Measurements from ENCODE around the gene TMEM107.
"Not testable (repeated sequence)": the region's sequence is repeated elsewhere in the genome, so short reads cannot be mapped to it uniquely, and the experiment has no call there.

Gene TMEM107

GRCh38 chr17:8185582-8186445 lies 9.6 kb upstream of the TMEM107 start:
- Histone ChIP-seq H3K4me1 (peaks cover 12% of the 10 kb centered on the region), H3K36me3 (replicated peaks) (no peaks in the 10 kb centered on the region), H3K4me3 (peak overlapping the region; percentile 71), H3K27me3 (ENCODE audit: low read depth) (no peaks in the 10 kb centered on the region), H3K9me3 (no peaks in the 10 kb centered on the region)
- in situ Hi-C loops (cut with MboI; ENCODE audit: low sequenced_read_pairs), result loop anchor here (5.0 kb wide), 2 partner anchors 36 to 64 kb away; partner anchors contain the start of gene HES7
- DNase-seq (ENCODE audit: low spot score in 2 of 2), result peak; percentile 51 to 90

GRCh38 chr17:8176998-8177731 lies 985 bp upstream of the TMEM107 start:
- no peaks in the 10 kb centered on the region for H3K36me3 ChIP-seq (replicated peaks)

GRCh38 chr17:8175795-8176196 lies 384 bp downstream of the TMEM107 start:
- DNase-seq (ENCODE audit: low spot score in 2 of 2), result no peak
- no peaks in the 10 kb centered on the region for H3K27me3 ChIP-seq (ENCODE audit: low read depth)
- peak overlapping the region; percentile 40 for H3K4me3 ChIP-seq
- in situ Hi-C loops (cut with MboI; ENCODE audit: low sequenced_read_pairs), result no loop called here
- no peaks in the 10 kb centered on the region for H3K36me3 ChIP-seq (replicated peaks)
- H3K4me1 ChIP-seq, result peaks cover 21% of the 10 kb centered on the region
- no peaks in the 10 kb centered on the region for H3K9me3 ChIP-seq

More at GRCh38 chr17:8176998-8177731, 985 bp upstream of the TMEM107 start:
- DNase-seq (ENCODE audit: low spot score in 2 of 2), result no peak
- H3K4me3 ChIP-seq, result peak overlapping the region; percentile 40
- in situ Hi-C loops (cut with MboI; ENCODE audit: low sequenced_read_pairs), result no loop called here
- no peaks in the 10 kb centered on the region for H3K9me3 ChIP-seq
- H3K27me3 ChIP-seq (ENCODE audit: low read depth), result no peaks in the 10 kb centered on the region
- peaks cover 21% of the 10 kb centered on the region for H3K4me1 ChIP-seq

- Histone ChIP-seq H3K4me3 (peak overlapping the region; percentile 39), H3K9me3 (no peaks in the 10 kb centered on the region), H3K36me3 (replicated peaks) (no peaks in the 10 kb centered on the region), H3K27me3 (ENCODE audit: low read depth) (no peaks in the 10 kb centered on the region), H3K4me1 (peaks cover 21% of the 10 kb centered on the region)
- in situ Hi-C loops (cut with MboI; ENCODE audit: low sequenced_read_pairs), result loop anchor here (25.0 kb wide), 1 partner anchor 937 kb away; the partner anchor contains the start of genes DVL2, GABARAP and PHF23
- DNase-seq (ENCODE audit: low spot score in 2 of 2), result peak; percentile 59 to 66
Observed at GRCh38 chr17:8173871-8174322, 2.3 kb downstream of the TMEM107 start.

DNA sequence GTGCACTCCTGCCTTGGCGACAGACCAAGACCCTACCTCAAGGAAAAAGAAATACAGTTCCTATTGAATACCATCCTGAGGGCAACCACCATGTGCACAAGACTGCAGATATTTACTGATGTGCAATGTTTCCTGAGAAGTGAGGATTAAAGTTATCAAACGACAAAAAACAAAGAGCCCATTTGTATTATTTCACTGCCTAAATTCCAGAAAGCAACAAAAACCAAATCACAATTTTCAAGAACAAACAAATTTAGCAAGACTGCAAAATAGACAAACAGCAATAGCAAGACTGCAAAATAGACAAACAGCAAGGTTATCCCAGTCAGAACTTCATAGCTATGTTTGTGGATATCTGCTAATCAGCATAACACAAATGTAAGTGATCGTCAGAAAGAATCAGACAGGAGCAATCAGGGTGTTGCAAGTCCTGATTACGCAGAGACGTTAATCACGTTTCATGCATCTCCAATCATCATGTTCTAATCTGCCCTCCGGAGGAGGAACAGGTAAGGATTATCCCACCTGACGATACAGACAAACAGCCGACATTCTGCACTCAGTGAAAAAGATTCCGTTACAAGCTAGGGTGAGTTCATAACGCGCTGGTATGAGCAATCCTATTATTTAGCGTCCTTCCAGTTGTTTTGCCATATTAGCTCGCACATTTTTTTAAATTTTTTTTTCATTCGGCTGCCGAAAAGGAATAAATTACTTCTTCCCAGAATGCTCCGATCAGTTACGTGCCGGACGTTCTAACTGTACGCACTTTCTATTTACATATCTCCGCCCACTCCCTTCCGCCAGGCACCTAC lies 2.9 kb downstream of the TMEM107 start:
- H3K27me3 ChIP-seq (ENCODE audit: low read depth), result no peaks in the 10 kb centered on the region
- DNase-seq (ENCODE audit: low spot score in 2 of 2), result peak; percentile 87 to 99
- peaks cover 21% of the 10 kb centered on the region for H3K4me1 ChIP-seq
- no peaks in the 10 kb centered on the region for H3K9me3 ChIP-seq
- in situ Hi-C loops (cut with MboI; ENCODE audit: low sequenced_read_pairs), result loop anchor here (25.0 kb wide), 1 partner anchor 936 kb away; the partner anchor contains the start of genes DVL2, GABARAP and PHF23
- no peaks in the 10 kb centered on the region for H3K36me3 ChIP-seq (replicated peaks)
- peak overlapping the region; percentile 39 for H3K4me3 ChIP-seq

GRCh38 chr17:8170186-8170585 lies 6.0 kb downstream of the TMEM107 start:
- not testable (repeated sequence) for H3K4me3 ChIP-seq; H3K27me3 ChIP-seq (ENCODE audit: low read depth); H3K36me3 ChIP-seq (replicated peaks); H3K9me3 ChIP-seq; DNase-seq (ENCODE audit: low spot score in 2 of 2)
- H3K4me1 ChIP-seq, result peaks cover 10% of the 10 kb centered on the region
- in situ Hi-C loops (cut with MboI; ENCODE audit: low sequenced_read_pairs), result loop anchor here (25.0 kb wide), 1 partner anchor 933 kb away; the partner anchor contains the start of genes DVL2, GABARAP and PHF23

DNA sequence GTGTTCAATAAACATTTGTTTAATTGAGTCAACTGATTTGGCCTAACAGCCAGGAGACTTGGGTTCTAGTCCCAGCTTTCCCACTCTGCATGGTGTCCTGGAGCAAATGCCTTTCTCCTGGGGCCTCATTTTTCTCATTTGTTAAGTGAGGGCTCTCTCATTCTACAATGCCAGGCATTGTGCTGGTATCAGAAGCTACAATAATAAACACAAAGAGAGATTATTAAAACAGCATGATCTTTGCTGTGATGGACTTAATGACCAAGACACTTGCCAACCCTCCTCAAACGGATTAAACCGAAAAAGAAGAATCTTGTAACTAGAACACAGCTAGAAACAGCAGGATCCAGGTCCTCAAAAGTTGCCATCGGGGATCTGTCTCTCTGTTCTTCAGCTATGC lies 8.7 kb downstream of the TMEM107 start:
- peaks cover 20% of the 10 kb centered on the region for H3K4me1 ChIP-seq
- peaks cover under 1% of the 10 kb centered on the region for H3K36me3 ChIP-seq (replicated peaks)
- no peak overlapping the region for H3K4me3 ChIP-seq
- no peaks in the 10 kb centered on the region for H3K9me3 ChIP-seq
- no peak for DNase-seq (ENCODE audit: low spot score in 2 of 2)
- H3K27me3 ChIP-seq (ENCODE audit: low read depth), result no peaks in the 10 kb centered on the region
- in situ Hi-C loops (cut with MboI; ENCODE audit: low sequenced_read_pairs), result loop anchor here (25.0 kb wide), 1 partner anchor 930 kb away; the partner anchor contains the start of genes DVL2, GABARAP and PHF23

DNA sequence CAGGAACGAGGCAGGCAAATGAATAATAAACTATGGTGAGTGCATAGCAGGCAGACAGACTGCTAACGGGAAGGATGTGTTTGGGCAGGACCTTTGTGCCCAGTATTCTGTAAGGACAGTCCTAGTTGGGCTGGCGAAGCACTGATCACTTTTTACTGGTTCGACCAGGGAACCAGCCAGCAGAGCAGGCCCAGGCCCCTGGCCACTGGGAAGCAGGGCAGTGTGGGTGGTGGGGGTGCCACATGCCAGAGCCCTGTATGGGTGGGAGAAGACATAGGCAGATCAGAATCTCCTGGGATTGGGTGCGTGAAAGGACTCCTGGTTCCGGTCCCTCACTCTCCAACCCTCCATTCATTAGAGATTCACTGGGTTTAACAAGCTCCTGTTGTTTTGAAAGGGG lies 9.4 kb downstream of the TMEM107 start:
- in situ Hi-C loops (cut with MboI; ENCODE audit: low sequenced_read_pairs), result loop anchor here (25.0 kb wide), 1 partner anchor 929 kb away; the partner anchor contains the start of genes DVL2, GABARAP and PHF23

GRCh38 chr17:8164815-8165131 lies 11.4 kb downstream of the TMEM107 start:
- no peak for DNase-seq (ENCODE audit: low spot score in 2 of 2)
- H3K4me3 ChIP-seq, result no peak overlapping the region
- peaks cover 31% of the 10 kb centered on the region for H3K4me1 ChIP-seq
- no peaks in the 10 kb centered on the region for H3K27me3 ChIP-seq (ENCODE audit: low read depth)
- in situ Hi-C loops (cut with MboI; ENCODE audit: low sequenced_read_pairs), result loop anchor here (25.0 kb wide), 1 partner anchor 927 kb away; the partner anchor contains the start of genes DVL2, GABARAP and PHF23
- H3K36me3 ChIP-seq (replicated peaks), result peaks cover 21% of the 10 kb centered on the region
- no peaks in the 10 kb centered on the region for H3K9me3 ChIP-seq

More for the DNA sequence above, 9.4 kb downstream of the TMEM107 start:
- Histone ChIP-seq H3K36me3 (replicated peaks) (peaks cover 7% of the 10 kb centered on the region), H3K9me3 (no peaks in the 10 kb centered on the region), H3K4me3 (no peak overlapping the region), H3K27me3 (ENCODE audit: low read depth) (no peaks in the 10 kb centered on the region), H3K4me1 (peaks cover 20% of the 10 kb centered on the region)
- no peak for DNase-seq (ENCODE audit: low spot score in 2 of 2)

- peak; percentile 27 to 77 for DNase-seq (ENCODE audit: low spot score in 2 of 2)
- H3K4me3 ChIP-seq, result no peak overlapping the region; the same call in 1 of the 2 replicates
- H3K27me3 ChIP-seq (ENCODE audit: low read depth), result no peaks in the 10 kb centered on the region
- H3K36me3 ChIP-seq (replicated peaks), result peaks cover 27% of the 10 kb centered on the region
- H3K9me3 ChIP-seq, result no peaks in the 10 kb centered on the region
- in situ Hi-C loops (cut with MboI; ENCODE audit: low sequenced_read_pairs), result loop anchor here (25.0 kb wide), 1 partner anchor 927 kb away; the partner anchor contains the start of genes DVL2, GABARAP and PHF23
- peaks cover 31% of the 10 kb centered on the region for H3K4me1 ChIP-seq
Observed at GRCh38 chr17:8163978-8164814, 12.0 kb downstream of the TMEM107 start.

GRCh38 chr17:8162997-8163977 lies 12.9 kb downstream of the TMEM107 start:
- H3K27me3 ChIP-seq (ENCODE audit: low read depth), result no peaks in the 10 kb centered on the region
- H3K9me3 ChIP-seq, result no peaks in the 10 kb centered on the region
- H3K4me3 ChIP-seq, result peak overlapping the region; percentile 88
- H3K4me1 ChIP-seq, result peaks cover 31% of the 10 kb centered on the region
- peak in 1 of 2 experiments; percentile 59 for DNase-seq (ENCODE audit: low spot score in 2 of 2)
- in situ Hi-C loops (cut with MboI; ENCODE audit: low sequenced_read_pairs), result loop anchor here (25.0 kb wide), 1 partner anchor 926 kb away; the partner anchor contains the start of genes DVL2, GABARAP and PHF23
- H3K36me3 ChIP-seq (replicated peaks), result peaks cover 31% of the 10 kb centered on the region

Data from HAP-1 (cell line).